HEK293T (cell line): Measurements from ENCODE around the gene ABCC10.

Experiments
- FOXK2 ChIP-seq: fragments of 450-650 bp; IDR thresholded peaks from 2 replicates; pipeline ENCODE4 v1.6.1; 2016; ENCODE audit warnings: mild to moderate bottlenecking
- L3MBTL2 ChIP-seq: fragments of 450-650 bp; conservative IDR thresholded peaks from 2 replicates; pipeline ENCODE4 v1.6.1; 2016; ENCODE audit warnings: mild to moderate bottlenecking
- LEF1 ChIP-seq: fragments of 450-650 bp; IDR thresholded peaks from 2 replicates; pipeline ENCODE4 v1.6.1; 2017; ENCODE audit warnings: mild to moderate bottlenecking, borderline replicate concordance
- SP1 ChIP-seq: fragments of 450-650 bp; IDR thresholded peaks from 2 replicates; pipeline ENCODE4 v1.6.1; 2017

GRCh38 chr6:43421831-43422230 lies 5.5 kb upstream of the ABCC10 start:
- no peak for TF ChIP-seq SP1
- TF ChIP-seq FOXK2, result no peak
- no peak for TF ChIP-seq L3MBTL2
- TF ChIP-seq LEF1, result no peak
